Stomach (tissue), 4 donors: ENCODE data around the gene TRIM62.

Source experiments
- POLR2A ChIP-seq, 4 donors: fragments of 450-650 bp; IDR thresholded peaks; one replicate each; pipeline ENCODE4 v1.6.1; 2016; ENCODE audit warnings: antibody characterized with exemption in 4 of 4, control low read depth in 2 of 4, mild to moderate bottlenecking in 1 of 4, moderate library complexity in 1 of 4
- POLR2AphosphoS5 ChIP-seq, 3 donors: sonication (generic); formaldehyde crosslinking; IDR thresholded peaks; one replicate each; pipeline ENCODE4 v1.6.1; 2016; ENCODE audit warnings: antibody characterized with exemption in 3 of 3

GRCh38 chr1:33119050-33119449, 62.8 kb downstream of the TRIM62 start:
- no peak for TF ChIP-seq POLR2AphosphoS5 (IDR thresholded peaks at IDR 0.05)
- no peak for TF ChIP-seq POLR2A (IDR thresholded peaks at IDR 0.05)
